ENCODE measurements around the gene TMEM60.
"Not testable (repeated sequence)": the region's sequence is repeated elsewhere in the genome, so short reads cannot be mapped to it uniquely, and the experiment has no call there.

TMEM60 gene, protein sequence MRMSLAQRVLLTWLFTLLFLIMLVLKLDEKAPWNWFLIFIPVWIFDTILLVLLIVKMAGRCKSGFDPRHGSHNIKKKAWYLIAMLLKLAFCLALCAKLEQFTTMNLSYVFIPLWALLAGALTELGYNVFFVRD
- total RNA-seq, result 1.3 to 11.1 (median 7.1) reads per million in 9 experiments

DNA sequence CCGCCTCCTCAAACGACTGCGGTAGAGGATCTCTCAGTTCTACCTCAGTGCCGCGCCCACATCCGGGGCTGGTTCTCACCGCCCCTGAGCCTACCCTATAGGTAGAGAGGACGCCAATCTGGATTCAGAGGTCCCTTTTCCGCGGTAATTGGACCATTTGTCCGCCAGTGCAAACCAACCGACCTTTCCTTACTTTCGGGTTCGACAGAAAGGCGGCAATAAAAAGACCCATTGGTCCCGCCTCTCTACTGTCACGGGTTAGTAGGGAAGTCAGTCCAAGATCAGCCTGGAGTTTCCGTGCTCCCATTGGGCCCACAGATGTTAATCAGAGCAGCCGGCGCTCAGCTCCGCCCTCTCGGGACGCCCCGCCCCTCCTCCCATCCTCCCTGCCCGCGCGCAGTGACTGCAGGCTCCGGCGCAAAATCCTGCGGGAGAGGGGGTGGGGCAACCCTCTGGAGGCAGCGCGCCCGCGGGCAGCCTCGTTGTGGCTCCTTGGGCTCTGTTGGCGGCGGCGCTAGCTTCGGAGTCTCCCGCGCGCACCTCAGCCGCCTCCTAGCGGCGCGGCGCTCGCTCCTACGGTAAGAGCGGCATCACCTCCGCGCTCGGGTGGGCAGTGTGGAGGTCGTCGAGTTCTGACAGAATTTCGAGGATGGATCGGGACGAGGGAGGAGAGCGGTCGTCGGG, at the start of gene TMEM60, which contains the start of gene PHTF2:
TMEM60 (minus strand) TSS at position 41 of the 684 bp plus-strand sequence. CDS start 4,061 bp downstream, outside the sequence.
PHTF2 (plus strand) TSS at position 380 of the 684 bp plus-strand sequence.
- Mint-ChIP-seq H3K27me3 (no peaks in the 10 kb centered on the region), H3K4me1 (ENCODE audit: low read depth in 2 of 2) (peaks cover 41 to 67% of the 10 kb centered on the region in 2 donors), H3K4me3 (peak within 1 kb of the TSS; percentile 87 to 97), H3K36me3 (ENCODE audit: insufficient read depth) (peaks cover 16% of the 10 kb centered on the region), H3K9me3 (no peaks in the 10 kb centered on the region), H3K27ac (peak within 1 kb of the TSS; percentile 87 to 94)
- DNase-seq, result peak; percentile 88 to 90 (median 88)
- ATAC-seq (replicated peaks), result peak; percentile 86

DNA sequence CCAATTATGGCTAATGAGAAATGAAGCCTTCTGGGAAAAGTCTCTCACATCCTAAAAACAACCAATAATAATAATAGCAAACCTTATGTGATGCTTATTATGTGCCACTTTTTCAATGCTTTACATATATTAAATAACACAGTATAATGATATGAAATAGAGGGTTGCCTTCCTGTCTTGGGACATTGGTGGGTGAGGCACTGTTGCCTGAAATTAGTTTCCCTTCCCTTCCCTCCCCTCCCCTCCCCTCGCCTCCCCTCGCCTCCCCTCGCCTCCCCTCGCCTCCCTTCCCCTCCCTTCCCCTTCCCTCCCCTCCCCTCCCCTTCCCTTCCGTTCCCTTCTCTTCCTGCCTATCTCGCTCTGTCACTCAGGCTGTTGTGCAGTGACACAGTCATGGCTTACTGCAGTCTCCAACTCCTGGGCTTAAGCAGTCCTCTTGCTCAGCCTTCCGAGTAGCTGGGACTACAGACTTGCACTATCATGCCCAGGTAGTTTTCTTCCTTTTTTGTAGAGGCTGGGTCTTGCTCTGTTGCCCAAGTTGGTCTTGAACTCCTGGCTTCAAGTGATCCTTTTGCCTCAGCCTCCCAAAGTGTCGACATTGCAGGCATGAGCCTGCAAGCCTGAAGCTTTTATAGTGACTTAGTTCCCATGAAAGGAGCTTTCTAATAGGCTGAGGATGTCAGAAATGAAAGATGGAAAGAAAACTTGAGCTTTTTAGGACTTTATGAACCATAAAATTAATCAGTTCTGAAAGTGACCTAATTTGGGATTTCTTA, 48.3 kb upstream of the TMEM60 start:
- peaks cover 3% of the 10 kb centered on the region for H3K36me3 Mint-ChIP-seq (ENCODE audit: insufficient read depth)
- H3K27ac Mint-ChIP-seq, result peak overlapping the region; percentile 41 to 46
- ATAC-seq (replicated peaks) (no peak), DNase-seq (no peak)
- no peak overlapping the region for H3K4me3 Mint-ChIP-seq
- H3K9me3 Mint-ChIP-seq, result no peaks in the 10 kb centered on the region
- no peaks in the 10 kb centered on the region for H3K27me3 Mint-ChIP-seq
- peaks cover 16 to 35% of the 10 kb centered on the region in 2 donors for H3K4me1 Mint-ChIP-seq (ENCODE audit: low read depth in 2 of 2)

DNA sequence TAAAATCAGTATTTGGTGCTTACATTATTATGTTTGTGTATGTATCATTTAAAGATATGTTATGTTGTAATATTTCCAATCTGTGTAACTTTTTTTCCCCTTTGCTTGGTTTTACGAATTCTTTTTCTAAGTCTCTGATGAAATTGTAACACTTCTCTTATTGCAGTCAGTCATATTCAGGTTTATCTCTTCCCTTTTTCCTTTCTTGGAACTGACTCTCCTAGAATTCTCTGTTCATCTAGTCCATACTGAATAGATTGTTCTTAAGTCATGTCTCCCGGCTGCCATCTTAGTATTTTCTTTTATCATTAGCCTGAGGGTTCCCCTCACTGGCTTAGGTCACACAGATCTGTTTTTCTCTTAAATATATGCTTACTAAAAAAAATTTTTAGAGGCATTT, 45.0 kb upstream of the TMEM60 start:
- Mint-ChIP-seq H3K27ac (peak overlapping the region; percentile 1 to 3), H3K27me3 (no peaks in the 10 kb centered on the region), H3K4me1 (ENCODE audit: low read depth in 2 of 2) (peaks cover 12 to 28% of the 10 kb centered on the region in 2 donors), H3K4me3 (no peak overlapping the region), H3K36me3 (ENCODE audit: insufficient read depth) (no peaks in the 10 kb centered on the region), H3K9me3 (no peaks in the 10 kb centered on the region)
- DNase-seq, result no peak
- no peak for ATAC-seq (replicated peaks)

DNA sequence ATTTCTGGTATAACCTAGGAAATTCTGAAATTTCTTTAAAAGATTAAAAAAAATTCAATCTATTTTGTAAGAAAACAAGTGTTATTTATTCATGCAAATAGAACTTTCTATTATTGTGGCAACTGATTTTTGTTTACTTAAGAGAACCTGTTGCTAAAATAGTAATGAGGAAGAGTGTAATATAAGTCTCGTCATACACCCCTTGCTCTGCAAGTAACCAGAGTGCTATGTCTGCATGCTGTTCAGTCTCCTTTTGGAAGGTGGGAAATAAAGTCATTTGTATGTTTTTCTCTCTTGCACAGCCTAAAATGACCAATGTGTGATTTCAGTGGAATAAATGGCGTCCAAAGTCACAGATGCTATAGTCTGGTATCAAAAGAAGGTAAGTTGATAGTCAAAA, 41.7 kb upstream of the TMEM60 start:
- DNase-seq, result no peak
- H3K36me3 Mint-ChIP-seq (ENCODE audit: insufficient read depth), result no peaks in the 10 kb centered on the region
- no peak overlapping the region for H3K27ac Mint-ChIP-seq
- H3K9me3 Mint-ChIP-seq, result no peaks in the 10 kb centered on the region
- ATAC-seq (replicated peaks), result no peak
- no peaks in the 10 kb centered on the region for H3K27me3 Mint-ChIP-seq
- H3K4me3 Mint-ChIP-seq, result no peak overlapping the region
- peaks cover 14 to 17% of the 10 kb centered on the region in 2 donors for H3K4me1 Mint-ChIP-seq (ENCODE audit: low read depth in 2 of 2)

DNA sequence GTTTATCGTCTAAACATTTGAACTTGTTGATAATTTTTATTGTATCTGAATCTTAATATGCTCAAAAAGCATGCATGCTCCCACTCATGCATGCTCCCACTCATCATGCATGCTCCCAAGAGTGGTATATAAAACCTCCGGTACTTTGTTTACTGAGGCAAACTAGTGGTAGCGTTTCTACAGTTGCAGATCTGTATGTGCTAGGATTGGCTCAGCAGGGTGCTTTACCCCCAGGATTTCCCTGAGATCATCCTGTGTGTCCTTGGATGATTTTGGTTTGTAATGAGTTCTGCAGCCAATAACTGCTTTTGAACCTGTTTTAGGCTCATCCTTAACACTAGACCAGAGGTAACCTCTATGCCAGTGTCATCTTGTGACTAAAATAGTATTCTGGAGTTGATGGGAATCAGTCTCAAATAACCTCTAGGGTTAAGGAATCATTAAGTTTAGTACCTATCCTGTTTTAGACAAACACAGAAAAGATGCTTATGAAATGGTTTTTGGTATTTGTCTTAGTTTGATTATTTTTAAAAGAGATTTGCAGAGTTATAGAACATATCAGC, 40.8 kb upstream of the TMEM60 start:
- Mint-ChIP-seq H3K4me3 (no peak overlapping the region), H3K9me3 (no peaks in the 10 kb centered on the region), H3K27ac (no peak overlapping the region), H3K36me3 (ENCODE audit: insufficient read depth) (no peaks in the 10 kb centered on the region), H3K4me1 (ENCODE audit: low read depth in 2 of 2) (peaks cover 20 to 23% of the 10 kb centered on the region in 2 donors), H3K27me3 (no peaks in the 10 kb centered on the region)
- ATAC-seq (replicated peaks), result no peak
- DNase-seq, result no peak

GRCh38 chr7:77837966-77838365, 39.7 kb upstream of the TMEM60 start:
- Mint-ChIP-seq H3K27me3 (no peaks in the 10 kb centered on the region), H3K4me1 (ENCODE audit: low read depth in 2 of 2) (peaks cover 19 to 25% of the 10 kb centered on the region in 2 donors), H3K36me3 (ENCODE audit: insufficient read depth) (no peaks in the 10 kb centered on the region), H3K9me3 (no peaks in the 10 kb centered on the region), H3K27ac (no peak overlapping the region), H3K4me3 (no peak overlapping the region)
- ATAC-seq (replicated peaks), result no peak
- no peak for DNase-seq

- H3K9me3 Mint-ChIP-seq, result no peaks in the 10 kb centered on the region
- H3K27ac Mint-ChIP-seq, result no peak overlapping the region
- no peaks in the 10 kb centered on the region for H3K27me3 Mint-ChIP-seq
- no peak overlapping the region for H3K4me3 Mint-ChIP-seq
- peaks cover 21 to 29% of the 10 kb centered on the region in 2 donors for H3K4me1 Mint-ChIP-seq (ENCODE audit: low read depth in 2 of 2)
- DNase-seq (no peak), ATAC-seq (replicated peaks) (no peak)
- H3K36me3 Mint-ChIP-seq (ENCODE audit: insufficient read depth), result no peaks in the 10 kb centered on the region
Observed at GRCh38 chr7:77837275-77837674, 39.0 kb upstream of the TMEM60 start.

GRCh38 chr7:77836425-77836824, 38.2 kb upstream of the TMEM60 start:
- H3K4me1 Mint-ChIP-seq (ENCODE audit: low read depth in 2 of 2), result peaks cover 21 to 34% of the 10 kb centered on the region in 2 donors
- H3K36me3 Mint-ChIP-seq (ENCODE audit: insufficient read depth); H3K9me3 Mint-ChIP-seq; DNase-seq; H3K27me3 Mint-ChIP-seq; H3K4me3 Mint-ChIP-seq; ATAC-seq (replicated peaks); H3K27ac Mint-ChIP-seq: not testable (repeated sequence)

DNA sequence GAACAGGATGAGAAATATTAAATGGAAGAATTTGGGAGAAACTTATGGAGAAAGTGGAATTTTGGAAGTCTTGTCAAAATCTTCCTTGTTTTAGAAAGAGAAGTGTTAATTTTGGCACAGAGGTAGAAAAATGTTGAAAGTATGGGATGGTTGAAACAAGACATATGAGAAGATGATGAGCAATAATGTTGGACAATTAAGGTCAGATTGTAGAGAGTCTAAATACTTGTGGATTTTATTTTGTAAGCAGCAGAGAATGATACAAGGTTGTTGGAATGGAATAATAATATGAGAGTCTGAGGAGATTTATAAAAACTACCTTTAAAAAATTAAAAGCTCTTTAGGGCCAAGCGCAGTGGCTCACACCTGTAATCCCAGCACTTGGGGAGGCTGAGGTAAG, 34.9 kb upstream of the TMEM60 start:
- no peak for ATAC-seq (replicated peaks)
- peaks cover 28 to 43% of the 10 kb centered on the region in 2 donors for H3K4me1 Mint-ChIP-seq (ENCODE audit: low read depth in 2 of 2)

GRCh38 chr7:77831953-77832352, 33.7 kb upstream of the TMEM60 start:
- Mint-ChIP-seq H3K36me3 (ENCODE audit: insufficient read depth) (no peaks in the 10 kb centered on the region), H3K27me3 (no peaks in the 10 kb centered on the region), H3K27ac (peak overlapping the region; percentile 25 to 46), H3K4me1 (ENCODE audit: low read depth in 2 of 2) (peaks cover 25 to 42% of the 10 kb centered on the region in 2 donors), H3K9me3 (no peaks in the 10 kb centered on the region), H3K4me3 (no peak overlapping the region)
- no peak for DNase-seq
- ATAC-seq (replicated peaks), result no peak

More for the DNA sequence above, 34.9 kb upstream of the TMEM60 start:
- H3K9me3 Mint-ChIP-seq, result no peaks in the 10 kb centered on the region
- no peak for DNase-seq
- H3K36me3 Mint-ChIP-seq (ENCODE audit: insufficient read depth), result no peaks in the 10 kb centered on the region
- H3K27ac Mint-ChIP-seq, result no peak overlapping the region
- H3K27me3 Mint-ChIP-seq, result no peaks in the 10 kb centered on the region
- no peak overlapping the region for H3K4me3 Mint-ChIP-seq

- DNase-seq, result no peak
- H3K27ac Mint-ChIP-seq, result peak overlapping the region in 1 of 2 donors; percentile 46
- peak overlapping the region in 1 of 2 donors; percentile 42 for H3K4me3 Mint-ChIP-seq
Observed at GRCh38 chr7:77831481-77831880, 33.2 kb upstream of the TMEM60 start.

DNA sequence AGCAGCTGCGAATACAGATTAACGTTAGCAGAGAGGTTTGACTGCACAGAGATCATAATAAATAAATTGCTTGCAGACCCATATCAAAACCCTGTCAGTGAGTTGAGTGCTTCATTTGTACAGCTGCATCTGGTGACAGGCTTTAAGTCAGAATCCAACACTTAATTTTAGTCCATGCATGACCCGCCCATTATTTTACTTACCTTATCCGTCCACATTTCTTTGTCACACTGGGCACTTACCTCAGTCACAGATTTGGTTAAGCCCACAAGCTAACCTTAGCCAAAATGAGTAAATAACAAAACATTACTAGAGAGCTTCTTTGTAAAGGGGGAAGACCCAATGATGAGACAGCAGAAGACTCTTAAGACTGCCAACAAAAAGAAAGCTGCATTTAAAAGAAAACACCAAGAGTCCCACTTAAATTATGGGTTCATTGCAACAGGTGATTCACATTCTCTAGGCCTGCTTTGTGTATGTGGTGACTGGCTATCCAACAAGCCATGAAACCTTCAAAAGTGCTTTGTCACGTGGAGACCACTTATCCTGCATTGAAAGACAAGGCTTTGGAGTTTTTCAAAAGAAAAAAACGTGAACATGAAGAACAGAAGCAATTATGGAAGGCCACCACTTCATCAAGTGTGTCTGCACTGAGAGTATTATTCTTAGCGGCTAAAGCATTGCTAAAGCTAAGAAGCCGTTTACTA, 32.6 kb upstream of the TMEM60 start:
- Mint-ChIP-seq H3K36me3 (ENCODE audit: insufficient read depth) (no peaks in the 10 kb centered on the region), H3K4me3 (peak overlapping the region in 1 of 2 donors; percentile 42), H3K27ac (peak overlapping the region in 1 of 2 donors; percentile 46), H3K27me3 (no peaks in the 10 kb centered on the region), H3K9me3 (no peaks in the 10 kb centered on the region), H3K4me1 (ENCODE audit: low read depth in 2 of 2) (peaks cover 29 to 49% of the 10 kb centered on the region in 2 donors)
- DNase-seq, result no peak
- ATAC-seq (replicated peaks), result no peak

More at GRCh38 chr7:77831481-77831880, 33.2 kb upstream of the TMEM60 start:
- no peaks in the 10 kb centered on the region for H3K27me3 Mint-ChIP-seq
- no peaks in the 10 kb centered on the region for H3K9me3 Mint-ChIP-seq
- peaks cover 29 to 46% of the 10 kb centered on the region in 2 donors for H3K4me1 Mint-ChIP-seq (ENCODE audit: low read depth in 2 of 2)
- H3K36me3 Mint-ChIP-seq (ENCODE audit: insufficient read depth), result no peaks in the 10 kb centered on the region
- peak; percentile 40 for ATAC-seq (replicated peaks)

- no peak overlapping the region for H3K4me3 Mint-ChIP-seq
- H3K36me3 Mint-ChIP-seq (ENCODE audit: insufficient read depth), result no peaks in the 10 kb centered on the region
- H3K27me3 Mint-ChIP-seq, result no peaks in the 10 kb centered on the region
- ATAC-seq (replicated peaks) (no peak), DNase-seq (no peak)
- H3K9me3 Mint-ChIP-seq, result peaks cover 0 to 3% of the 10 kb centered on the region in 2 donors
- no peak overlapping the region for H3K27ac Mint-ChIP-seq
- peaks cover 24 to 47% of the 10 kb centered on the region in 2 donors for H3K4me1 Mint-ChIP-seq (ENCODE audit: low read depth in 2 of 2)
Observed at GRCh38 chr7:77827999-77828398, 29.8 kb upstream of the TMEM60 start.
